ENCODE data around the gene SLC22A4.

SLC22A4 gene

DNA sequence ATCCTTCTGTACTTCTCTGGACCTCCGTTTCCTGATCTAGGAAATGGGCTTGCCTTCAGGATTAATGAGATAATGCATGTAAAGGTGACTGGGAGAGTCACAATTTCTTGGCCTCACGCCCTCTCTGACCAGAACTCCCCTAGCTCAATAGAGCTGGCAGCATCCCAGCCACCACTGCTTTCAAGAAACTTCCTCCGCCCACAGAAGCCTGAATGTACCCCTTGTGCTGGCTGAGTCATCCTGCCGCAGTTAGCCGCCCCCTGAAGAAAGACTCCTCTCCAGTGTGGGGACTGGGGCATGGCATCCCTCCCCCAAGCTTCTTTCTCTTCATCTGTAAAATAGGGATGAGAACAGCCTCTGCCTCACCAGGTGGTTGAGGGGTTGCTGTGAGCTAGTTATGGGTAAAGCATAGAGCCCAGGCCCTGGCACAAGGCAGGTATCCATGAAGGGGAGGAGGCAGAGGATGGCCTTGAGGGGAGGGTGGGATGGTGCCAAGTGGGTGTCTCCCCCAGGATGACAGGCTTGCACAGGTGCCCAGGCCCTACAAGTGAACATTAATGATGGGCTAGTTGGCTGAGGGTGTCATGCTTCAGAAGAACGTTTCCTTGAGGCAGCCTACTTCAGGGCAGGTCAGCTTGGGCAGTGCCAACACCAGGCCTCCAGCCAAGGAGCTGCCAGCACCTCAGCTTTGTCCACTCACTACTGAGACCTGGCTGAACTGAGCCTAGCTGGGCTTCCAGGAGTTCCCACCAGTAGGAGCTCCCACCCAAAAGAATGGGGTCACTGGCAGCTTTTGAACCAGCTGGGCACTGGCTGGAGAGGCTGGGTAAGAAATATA, 33.3 kb upstream of the SLC22A4 start:
- TF ChIP-seq REST (IDR thresholded peaks at IDR 0.05; ENCODE audit: insufficient read depth in 1 of 2, low read depth in 2 of 2, low read length in 2 of 2) (no peak), FOXP2 (optimal IDR thresholded peaks at IDR 0.05; ENCODE audit: borderline replicate concordance, extremely low read depth, extremely low read length, insufficient read depth) (no peak), TAF1 (IDR thresholded peaks at IDR 0.05; ENCODE audit: borderline replicate concordance, insufficient read depth, low read length) (no peak), SIN3A (IDR thresholded peaks at IDR 0.05; ENCODE audit: borderline replicate concordance, insufficient read depth, low read length) (no peak), POLR2AphosphoS5 (IDR thresholded peaks at IDR 0.05; ENCODE audit: low read depth, low read length) (no peak)

- no peak for TF ChIP-seq REST (IDR thresholded peaks at IDR 0.05; ENCODE audit: insufficient read depth in 1 of 2, low read depth in 2 of 2, low read length in 2 of 2)
- no peak for TF ChIP-seq TAF1 (IDR thresholded peaks at IDR 0.05; ENCODE audit: borderline replicate concordance, insufficient read depth, low read length)
- no peak for TF ChIP-seq POLR2AphosphoS5 (IDR thresholded peaks at IDR 0.05; ENCODE audit: low read depth, low read length)
- no peak for TF ChIP-seq SIN3A (IDR thresholded peaks at IDR 0.05; ENCODE audit: borderline replicate concordance, insufficient read depth, low read length)
- no peak for TF ChIP-seq FOXP2 (optimal IDR thresholded peaks at IDR 0.05; ENCODE audit: borderline replicate concordance, extremely low read depth, extremely low read length, insufficient read depth)
Observed at GRCh38 chr5:132261881-132262845, 32.0 kb upstream of the SLC22A4 start.

DNA sequence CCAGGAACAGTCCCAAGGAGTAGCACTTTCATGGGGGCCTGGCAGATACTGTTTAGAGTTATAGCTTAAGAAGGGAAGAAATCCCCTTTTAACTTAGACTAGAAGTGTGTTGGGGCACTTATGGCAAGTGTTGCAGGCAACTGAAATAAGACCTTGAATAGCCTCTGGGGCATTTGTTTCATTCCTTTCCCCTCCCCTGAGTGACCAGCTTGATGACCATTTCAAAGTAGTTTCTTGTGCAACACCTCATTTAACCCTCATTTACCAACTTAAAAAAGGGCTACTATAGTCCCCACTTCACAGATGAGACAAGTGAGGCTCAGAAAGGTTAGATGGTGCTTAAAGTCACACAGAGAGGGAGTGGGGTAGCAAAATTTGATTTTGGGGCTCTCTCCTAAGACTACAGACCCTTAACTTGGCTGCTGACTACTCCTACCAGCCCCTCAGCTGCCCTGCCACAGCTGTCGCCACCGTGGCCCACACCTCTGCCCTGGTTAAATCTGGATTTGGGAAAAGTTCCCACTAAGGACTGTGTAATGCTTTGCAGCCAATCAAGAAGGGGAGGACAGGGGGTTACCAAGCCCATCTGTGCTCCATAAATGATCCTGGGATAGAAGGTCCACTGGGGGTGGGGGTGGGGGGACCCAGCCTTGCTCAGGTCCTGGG, 31.2 kb upstream of the SLC22A4 start:
- TF ChIP-seq TAF1 (IDR thresholded peaks at IDR 0.05; ENCODE audit: borderline replicate concordance, insufficient read depth, low read length) (no peak), POLR2AphosphoS5 (IDR thresholded peaks at IDR 0.05; ENCODE audit: low read depth, low read length) (no peak), SIN3A (IDR thresholded peaks at IDR 0.05; ENCODE audit: borderline replicate concordance, insufficient read depth, low read length) (no peak), FOXP2 (optimal IDR thresholded peaks at IDR 0.05; ENCODE audit: borderline replicate concordance, extremely low read depth, extremely low read length, insufficient read depth) (no peak), REST (IDR thresholded peaks at IDR 0.05; ENCODE audit: insufficient read depth in 1 of 2, low read depth in 2 of 2, low read length in 2 of 2) (no peak)

- no peak for TF ChIP-seq TAF1 (IDR thresholded peaks at IDR 0.05; ENCODE audit: borderline replicate concordance, insufficient read depth, low read length)
- TF ChIP-seq FOXP2 (optimal IDR thresholded peaks at IDR 0.05; ENCODE audit: borderline replicate concordance, extremely low read depth, extremely low read length, insufficient read depth): no peak
- no peak for TF ChIP-seq REST (IDR thresholded peaks at IDR 0.05; ENCODE audit: insufficient read depth in 1 of 2, low read depth in 2 of 2, low read length in 2 of 2)
- TF ChIP-seq SIN3A (IDR thresholded peaks at IDR 0.05; ENCODE audit: borderline replicate concordance, insufficient read depth, low read length): no peak
- no peak for TF ChIP-seq POLR2AphosphoS5 (IDR thresholded peaks at IDR 0.05; ENCODE audit: low read depth, low read length)
Observed at GRCh38 chr5:132263548-132264261, 30.5 kb upstream of the SLC22A4 start.

All from PFSK-1 (cell line).